Lower lobe of right lung (tissue), 2 donors: Measurements from ENCODE around the gene RXRG. TPM values are rescaled to one million over a fixed set of nuclear protein-coding genes. Genes with fewer than 3 reads are reported as not detected.

Experiments
- ATAC-seq, 2 donors: fragments of 200-7000 bp; cut with Tn5 transposase; one replicate each; pipeline ENCODE4 v1.9.1; 2020 to 2022; ENCODE audit warnings: mild to moderate bottlenecking in 2 of 2, moderate library complexity in 2 of 2
- DNase-seq: peaks from one replicate; pipeline ENCODE4 v3.0.0-alpha.2; 2020
- H3K27ac ChIP-seq: fragments of 200-600 bp; one replicate; pipeline ENCODE4 v1.8.0; 2022
- H3K27me3 ChIP-seq: fragments of 200-600 bp; one replicate; pipeline ENCODE4 v1.8.0; 2022; ENCODE audit warnings: low read depth
- H3K36me3 ChIP-seq: fragments of 200-600 bp; one replicate; pipeline ENCODE4 v1.8.0; 2022; ENCODE audit warnings: mild to moderate bottlenecking
- H3K4me1 ChIP-seq: fragments of 200-600 bp; one replicate; pipeline ENCODE4 v1.8.0; 2022
- H3K4me3 ChIP-seq: fragments of 200-600 bp; one replicate; pipeline ENCODE4 v1.8.0; 2022; ENCODE audit warnings: mild to moderate bottlenecking
- H3K9me3 ChIP-seq: fragments of 200-600 bp; one replicate; pipeline ENCODE4 v1.8.0; 2022
- intact Hi-C: fragments of 100-400 bp; cut with DNase I; formaldehyde crosslinking; loops from one replicate; pipeline ENCODE4 v1.11.0; 2022
- total RNA-seq: library from RNA; stranded (reverse); fragmentation: NEBNext Ultra II Directional; extraction: Animal tissue kit (Norgen Biotek cat#: 25700); gene quantifications from one replicate; pipeline ENCODE4 v1.2.1, GENCODE V29; 2021
- TF ChIP-seq, protein P1 (sequence below): fragments of 200-600 bp; IDR thresholded peaks from one replicate; pipeline ENCODE4 v1.8.0; 2022; ENCODE audit warnings: antibody characterized with exemption, mild to moderate bottlenecking
- donor health status: DM: no; HTN: yes; CAD: no; lungs with severe emphysema.

The RXRG gene
- total RNA-seq, 1 donor from 2014 or later, result 8.4 TPM

DNA sequence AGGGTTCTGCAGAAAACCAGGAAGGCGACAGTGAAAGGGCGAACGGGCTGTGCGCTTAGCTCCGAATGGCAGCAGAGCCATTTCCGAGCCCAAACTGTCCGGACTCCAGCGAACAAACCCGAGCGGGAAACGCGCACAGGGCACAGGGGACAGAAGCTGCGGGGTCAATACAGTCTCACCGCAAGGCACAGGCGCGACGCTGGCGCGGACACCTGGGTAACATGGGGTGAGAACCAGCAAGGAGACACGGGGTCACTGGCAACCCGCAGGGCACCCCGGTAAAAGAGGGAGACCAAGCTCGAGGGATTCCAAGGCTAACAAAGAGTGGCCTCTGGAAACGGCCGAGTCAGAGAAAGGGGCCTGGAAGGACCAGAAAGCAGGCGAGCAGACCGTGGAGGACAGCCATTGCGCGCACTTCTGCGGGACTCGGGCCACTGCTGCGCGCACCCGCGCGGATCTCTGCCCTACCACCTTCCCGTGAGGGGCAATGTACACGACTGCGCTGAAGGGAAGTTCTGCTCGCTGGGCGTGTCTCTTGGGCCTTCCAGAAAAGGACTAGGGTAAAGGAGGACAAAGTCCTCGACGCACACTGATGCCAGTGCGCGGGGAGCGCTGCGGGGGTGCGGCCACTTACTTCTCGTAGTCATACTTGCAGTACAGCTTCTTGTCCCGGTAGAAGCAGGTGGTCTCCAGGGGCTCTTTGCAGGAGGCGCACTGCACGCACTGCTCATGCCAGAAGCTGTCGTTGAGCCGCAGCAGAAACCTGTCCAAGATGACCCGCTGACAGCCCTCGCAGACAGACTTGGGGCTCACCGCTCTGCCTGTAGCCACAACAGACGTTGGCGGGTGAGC is 92.3 kb downstream of the RXRG start:
- H3K4me3 ChIP-seq, result no peak overlapping the region
- DNase-seq (no peak), ATAC-seq (peak in 1 of 2 donors; percentile 19)
- TF ChIP-seq, protein P1, sequence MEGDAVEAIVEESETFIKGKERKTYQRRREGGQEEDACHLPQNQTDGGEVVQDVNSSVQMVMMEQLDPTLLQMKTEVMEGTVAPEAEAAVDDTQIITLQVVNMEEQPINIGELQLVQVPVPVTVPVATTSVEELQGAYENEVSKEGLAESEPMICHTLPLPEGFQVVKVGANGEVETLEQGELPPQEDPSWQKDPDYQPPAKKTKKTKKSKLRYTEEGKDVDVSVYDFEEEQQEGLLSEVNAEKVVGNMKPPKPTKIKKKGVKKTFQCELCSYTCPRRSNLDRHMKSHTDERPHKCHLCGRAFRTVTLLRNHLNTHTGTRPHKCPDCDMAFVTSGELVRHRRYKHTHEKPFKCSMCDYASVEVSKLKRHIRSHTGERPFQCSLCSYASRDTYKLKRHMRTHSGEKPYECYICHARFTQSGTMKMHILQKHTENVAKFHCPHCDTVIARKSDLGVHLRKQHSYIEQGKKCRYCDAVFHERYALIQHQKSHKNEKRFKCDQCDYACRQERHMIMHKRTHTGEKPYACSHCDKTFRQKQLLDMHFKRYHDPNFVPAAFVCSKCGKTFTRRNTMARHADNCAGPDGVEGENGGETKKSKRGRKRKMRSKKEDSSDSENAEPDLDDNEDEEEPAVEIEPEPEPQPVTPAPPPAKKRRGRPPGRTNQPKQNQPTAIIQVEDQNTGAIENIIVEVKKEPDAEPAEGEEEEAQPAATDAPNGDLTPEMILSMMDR, result no peak
- intact Hi-C loops, result no loop called here
- peaks cover 99% of the 10 kb centered on the region for H3K27me3 ChIP-seq
- no peak overlapping the region for H3K27ac ChIP-seq
- H3K36me3 ChIP-seq, result no peaks in the 10 kb centered on the region
- no peaks in the 10 kb centered on the region for H3K9me3 ChIP-seq
- peaks cover 25% of the 10 kb centered on the region for H3K4me1 ChIP-seq

DNA sequence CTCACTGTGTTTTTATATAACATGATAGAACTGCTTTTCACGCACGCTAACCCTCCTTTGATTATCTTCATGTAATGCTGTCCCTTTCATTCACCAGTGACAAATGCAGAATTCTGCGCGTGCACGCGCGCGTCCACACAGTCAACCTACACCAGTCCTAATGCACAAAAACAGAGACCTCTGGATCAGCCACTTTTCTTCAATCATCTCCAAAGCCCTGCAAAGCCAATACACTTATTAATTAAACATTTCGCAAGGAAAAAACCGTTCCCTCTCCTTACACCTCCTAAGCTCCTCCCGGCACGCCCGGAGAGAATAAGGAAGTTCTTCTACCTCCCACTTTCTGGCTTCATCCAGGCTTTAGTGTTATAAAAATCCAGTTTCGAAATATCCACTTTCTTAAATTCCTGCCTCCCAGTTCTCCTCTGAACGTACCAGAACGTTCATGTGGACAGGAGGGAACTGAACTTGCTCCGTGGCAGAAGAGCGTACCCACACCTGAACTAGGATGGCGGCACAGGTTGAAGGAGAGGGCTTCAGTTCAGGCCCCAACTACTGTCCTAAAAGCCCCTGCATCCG is 93.0 kb downstream of the RXRG start:
- intact Hi-C loops, result no loop called here
- H3K36me3 ChIP-seq, result no peaks in the 10 kb centered on the region
- H3K27me3 ChIP-seq, result peaks cover 99% of the 10 kb centered on the region
- H3K4me1 ChIP-seq, result peaks cover 25% of the 10 kb centered on the region
- no peak overlapping the region for H3K27ac ChIP-seq
- DNase-seq (no peak), ATAC-seq (no peak)
- TF ChIP-seq, protein P1, result no peak
- H3K9me3 ChIP-seq, result no peaks in the 10 kb centered on the region
- no peak overlapping the region for H3K4me3 ChIP-seq

Other genes with a start within 250 kb of the RXRG start
- gene LMX1A, start 88.4 kb downstream of the RXRG start, total RNA-seq, result 0.21 TPM
- gene LRRC52, start 98.9 kb upstream of the RXRG start, total RNA-seq, result 0.44 TPM
- 216 TPM for gene MGST3, start 186.1 kb upstream of the RXRG start, total RNA-seq